ENCODE results near the gene S100PBP.

S100PBP gene

GRCh38 chr1:32817159-32817814 lies at the start of gene S100PBP, which contains the start of gene YARS1:
Gene S100PBP (plus strand): TSS chr1:32817653. CDS start chr1:32826100, 8,447 bp downstream.
Gene YARS1 (minus strand): TSS chr1:32817358. CDS start chr1:32817244, 114 bp downstream.
- H3K36me3 Mint-ChIP-seq = peaks cover 19% of the 10 kb centered on the region
- H3K27me3 Mint-ChIP-seq = no peaks in the 10 kb centered on the region
- H3K27ac Mint-ChIP-seq = peak within 1 kb of the TSS; percentile 99
- H3K4me3 Mint-ChIP-seq = peak within 1 kb of the TSS; percentile 100
- H3K9me3 Mint-ChIP-seq (ENCODE audit: low read depth) = no peaks in the 10 kb centered on the region
- H3K4me1 Mint-ChIP-seq (ENCODE audit: low read depth) = peaks cover 57% of the 10 kb centered on the region

GRCh38 chr1:32768110-32768850 lies 49.2 kb upstream of the S100PBP start:
- no peak overlapping the region for H3K4me3 Mint-ChIP-seq

GRCh38 chr1:32769524-32770220 lies 47.8 kb upstream of the S100PBP start:
- Mint-ChIP-seq H3K36me3 (peaks cover 6% of the 10 kb centered on the region), H3K27ac (no peak overlapping the region), H3K27me3 (no peaks in the 10 kb centered on the region), H3K4me1 (ENCODE audit: low read depth) (peaks cover 10% of the 10 kb centered on the region), H3K4me3 (no peak overlapping the region), H3K9me3 (ENCODE audit: low read depth) (no peaks in the 10 kb centered on the region)

More at GRCh38 chr1:32768110-32768850, 49.2 kb upstream of the S100PBP start:
- Mint-ChIP-seq H3K27me3 (no peaks in the 10 kb centered on the region), H3K27ac (no peak overlapping the region), H3K36me3 (peaks cover 6% of the 10 kb centered on the region), H3K4me1 (ENCODE audit: low read depth) (peaks cover 3% of the 10 kb centered on the region), H3K9me3 (ENCODE audit: low read depth) (no peaks in the 10 kb centered on the region)

GRCh38 chr1:32770221-32770731 lies 47.2 kb upstream of the S100PBP start:
- no peak overlapping the region for H3K4me3 Mint-ChIP-seq
- H3K4me1 Mint-ChIP-seq (ENCODE audit: low read depth) = peaks cover 10% of the 10 kb centered on the region
- H3K27ac Mint-ChIP-seq = no peak overlapping the region
- no peaks in the 10 kb centered on the region for H3K27me3 Mint-ChIP-seq
- H3K36me3 Mint-ChIP-seq = peaks cover 6% of the 10 kb centered on the region
- no peaks in the 10 kb centered on the region for H3K9me3 Mint-ChIP-seq (ENCODE audit: low read depth)

GRCh38 chr1:32770741-32771548 lies 46.5 kb upstream of the S100PBP start:
- Mint-ChIP-seq H3K36me3 (peaks cover 8% of the 10 kb centered on the region), H3K27ac (no peak overlapping the region), H3K4me1 (ENCODE audit: low read depth) (peaks cover 14% of the 10 kb centered on the region), H3K27me3 (no peaks in the 10 kb centered on the region), H3K9me3 (ENCODE audit: low read depth) (no peaks in the 10 kb centered on the region), H3K4me3 (no peak overlapping the region)

GRCh38 chr1:32771561-32772280 lies 45.7 kb upstream of the S100PBP start:
- H3K4me3 Mint-ChIP-seq = no peak overlapping the region
- no peaks in the 10 kb centered on the region for H3K27me3 Mint-ChIP-seq
- H3K9me3 Mint-ChIP-seq (ENCODE audit: low read depth) = no peaks in the 10 kb centered on the region
- no peak overlapping the region for H3K27ac Mint-ChIP-seq
- peaks cover 16% of the 10 kb centered on the region for H3K4me1 Mint-ChIP-seq (ENCODE audit: low read depth)
- peaks cover 8% of the 10 kb centered on the region for H3K36me3 Mint-ChIP-seq

- H3K27me3 Mint-ChIP-seq = no peaks in the 10 kb centered on the region
- H3K27ac Mint-ChIP-seq = no peak overlapping the region
- peaks cover 8% of the 10 kb centered on the region for H3K36me3 Mint-ChIP-seq
- H3K4me1 Mint-ChIP-seq (ENCODE audit: low read depth) = peaks cover 16% of the 10 kb centered on the region
- no peaks in the 10 kb centered on the region for H3K9me3 Mint-ChIP-seq (ENCODE audit: low read depth)
- H3K4me3 Mint-ChIP-seq = no peak overlapping the region
Observed at GRCh38 chr1:32772281-32773017, 45.0 kb upstream of the S100PBP start.

GRCh38 chr1:32773018-32773763 lies 44.3 kb upstream of the S100PBP start:
- no peak overlapping the region for H3K4me3 Mint-ChIP-seq
- H3K36me3 Mint-ChIP-seq = peaks cover 8% of the 10 kb centered on the region
- no peak overlapping the region for H3K27ac Mint-ChIP-seq
- peaks cover 16% of the 10 kb centered on the region for H3K4me1 Mint-ChIP-seq (ENCODE audit: low read depth)
- no peaks in the 10 kb centered on the region for H3K9me3 Mint-ChIP-seq (ENCODE audit: low read depth)
- no peaks in the 10 kb centered on the region for H3K27me3 Mint-ChIP-seq

GRCh38 chr1:32773764-32774463 lies 43.5 kb upstream of the S100PBP start:
- Mint-ChIP-seq H3K4me3 (no peak overlapping the region), H3K27ac (peak overlapping the region; percentile 38), H3K4me1 (ENCODE audit: low read depth) (peaks cover 16% of the 10 kb centered on the region), H3K36me3 (peaks cover 8% of the 10 kb centered on the region), H3K27me3 (no peaks in the 10 kb centered on the region), H3K9me3 (ENCODE audit: low read depth) (no peaks in the 10 kb centered on the region)

- Mint-ChIP-seq H3K9me3 (ENCODE audit: low read depth) (no peaks in the 10 kb centered on the region), H3K4me1 (ENCODE audit: low read depth) (peaks cover 16% of the 10 kb centered on the region), H3K4me3 (no peak overlapping the region), H3K36me3 (peaks cover 8% of the 10 kb centered on the region), H3K27me3 (no peaks in the 10 kb centered on the region), H3K27ac (peak overlapping the region; percentile 35)
Observed at GRCh38 chr1:32774464-32774808, 43.0 kb upstream of the S100PBP start.

- peaks cover 16% of the 10 kb centered on the region for H3K4me1 Mint-ChIP-seq (ENCODE audit: low read depth)
- no peaks in the 10 kb centered on the region for H3K27me3 Mint-ChIP-seq
- H3K9me3 Mint-ChIP-seq (ENCODE audit: low read depth) = no peaks in the 10 kb centered on the region
- H3K36me3 Mint-ChIP-seq = peaks cover 11% of the 10 kb centered on the region
- no peak overlapping the region for H3K4me3 Mint-ChIP-seq
- H3K27ac Mint-ChIP-seq = peak overlapping the region; percentile 43
Observed at GRCh38 chr1:32774950-32775634, 42.4 kb upstream of the S100PBP start.
